PFSK-1 (cell line): Measurements from ENCODE around the gene SEMA4D.

Experiments used
- FOXP2 ChIP-seq: optimal IDR thresholded peaks from 2 replicates; pipeline ENCODE3; 2011; ENCODE audit warnings: borderline replicate concordance, control low read depth, inconsistent platforms; ENCODE audit not compliant: insufficient read depth; ENCODE audit errors: extremely low read length, extremely low read depth
- POLR2AphosphoS5 ChIP-seq: IDR thresholded peaks from 2 replicates; pipeline ENCODE4 v1.6.1; 2012; ENCODE audit warnings: low read depth, mild to moderate bottlenecking, control low read depth, low read length, moderate library complexity
- SIN3A ChIP-seq: IDR thresholded peaks from 2 replicates; pipeline ENCODE4 v1.6.1; 2012; ENCODE audit warnings: mild to moderate bottlenecking, low read length, moderate library complexity, borderline replicate concordance; ENCODE audit not compliant: insufficient read depth
- TAF1 ChIP-seq: IDR thresholded peaks from 2 replicates; pipeline ENCODE4 v1.6.1; 2012; ENCODE audit warnings: low read length, control low read depth, borderline replicate concordance; ENCODE audit not compliant: insufficient read depth
- TF ChIP-seq, protein P1 (sequence below), 2 experiments: IDR thresholded peaks; 2 replicates each; pipeline versions ENCODE4 v1.6.1 to v1.8.0; 2011 to 2012; ENCODE audit warnings: low read depth in 2 of 2, low read length in 2 of 2, control low read depth in 1 of 2, inconsistent platforms in 1 of 2, mild to moderate bottlenecking in 1 of 2, moderate library complexity in 1 of 2; ENCODE audit not compliant: insufficient read depth in 1 of 2

Gene SEMA4D

GRCh38 chr9:89515416-89515815 is 17.5 kb upstream of the SEMA4D start:
- TF ChIP-seq FOXP2 (no peak), TAF1 (no peak), SIN3A (no peak), POLR2AphosphoS5 (no peak)
- TF ChIP-seq, protein P1, sequence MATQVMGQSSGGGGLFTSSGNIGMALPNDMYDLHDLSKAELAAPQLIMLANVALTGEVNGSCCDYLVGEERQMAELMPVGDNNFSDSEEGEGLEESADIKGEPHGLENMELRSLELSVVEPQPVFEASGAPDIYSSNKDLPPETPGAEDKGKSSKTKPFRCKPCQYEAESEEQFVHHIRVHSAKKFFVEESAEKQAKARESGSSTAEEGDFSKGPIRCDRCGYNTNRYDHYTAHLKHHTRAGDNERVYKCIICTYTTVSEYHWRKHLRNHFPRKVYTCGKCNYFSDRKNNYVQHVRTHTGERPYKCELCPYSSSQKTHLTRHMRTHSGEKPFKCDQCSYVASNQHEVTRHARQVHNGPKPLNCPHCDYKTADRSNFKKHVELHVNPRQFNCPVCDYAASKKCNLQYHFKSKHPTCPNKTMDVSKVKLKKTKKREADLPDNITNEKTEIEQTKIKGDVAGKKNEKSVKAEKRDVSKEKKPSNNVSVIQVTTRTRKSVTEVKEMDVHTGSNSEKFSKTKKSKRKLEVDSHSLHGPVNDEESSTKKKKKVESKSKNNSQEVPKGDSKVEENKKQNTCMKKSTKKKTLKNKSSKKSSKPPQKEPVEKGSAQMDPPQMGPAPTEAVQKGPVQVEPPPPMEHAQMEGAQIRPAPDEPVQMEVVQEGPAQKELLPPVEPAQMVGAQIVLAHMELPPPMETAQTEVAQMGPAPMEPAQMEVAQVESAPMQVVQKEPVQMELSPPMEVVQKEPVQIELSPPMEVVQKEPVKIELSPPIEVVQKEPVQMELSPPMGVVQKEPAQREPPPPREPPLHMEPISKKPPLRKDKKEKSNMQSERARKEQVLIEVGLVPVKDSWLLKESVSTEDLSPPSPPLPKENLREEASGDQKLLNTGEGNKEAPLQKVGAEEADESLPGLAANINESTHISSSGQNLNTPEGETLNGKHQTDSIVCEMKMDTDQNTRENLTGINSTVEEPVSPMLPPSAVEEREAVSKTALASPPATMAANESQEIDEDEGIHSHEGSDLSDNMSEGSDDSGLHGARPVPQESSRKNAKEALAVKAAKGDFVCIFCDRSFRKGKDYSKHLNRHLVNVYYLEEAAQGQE (IDR thresholded peaks at IDR 0.05; ENCODE audit: insufficient read depth in 1 of 2, low read depth in 2 of 2, low read length in 2 of 2): no peak

- no peak for TF ChIP-seq POLR2AphosphoS5
- TF ChIP-seq, protein P1 (IDR thresholded peaks at IDR 0.05; ENCODE audit: insufficient read depth in 1 of 2, low read depth in 2 of 2, low read length in 2 of 2): no peak
- TF ChIP-seq SIN3A: no peak
Observed at GRCh38 chr9:89514956-89515355, 17.0 kb upstream of the SEMA4D start.

DNA sequence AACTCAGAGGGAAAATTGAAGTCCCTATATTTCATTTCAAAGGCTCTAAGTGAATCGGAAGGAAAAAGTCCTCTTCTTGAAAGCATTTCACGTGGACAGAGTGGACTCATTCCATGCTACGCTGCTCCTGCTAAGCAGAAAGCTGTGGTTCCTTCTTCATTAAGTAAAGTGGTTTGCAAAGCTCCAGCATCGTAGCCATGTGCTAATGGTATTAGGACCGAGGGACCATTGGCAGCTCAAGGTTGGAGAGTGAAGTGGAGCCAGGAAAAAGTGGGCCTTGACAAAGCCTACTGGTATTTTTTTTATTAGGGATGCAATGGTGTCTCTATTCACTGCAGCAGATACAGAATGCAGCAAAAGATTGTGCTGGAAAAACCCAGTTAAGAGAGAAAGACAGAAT is 16.4 kb upstream of the SEMA4D start:
- TF ChIP-seq SIN3A (no peak), FOXP2 (no peak), TAF1 (no peak), POLR2AphosphoS5 (no peak)
- TF ChIP-seq, protein P1 (IDR thresholded peaks at IDR 0.05; ENCODE audit: insufficient read depth in 1 of 2, low read depth in 2 of 2, low read length in 2 of 2): no peak

DNA sequence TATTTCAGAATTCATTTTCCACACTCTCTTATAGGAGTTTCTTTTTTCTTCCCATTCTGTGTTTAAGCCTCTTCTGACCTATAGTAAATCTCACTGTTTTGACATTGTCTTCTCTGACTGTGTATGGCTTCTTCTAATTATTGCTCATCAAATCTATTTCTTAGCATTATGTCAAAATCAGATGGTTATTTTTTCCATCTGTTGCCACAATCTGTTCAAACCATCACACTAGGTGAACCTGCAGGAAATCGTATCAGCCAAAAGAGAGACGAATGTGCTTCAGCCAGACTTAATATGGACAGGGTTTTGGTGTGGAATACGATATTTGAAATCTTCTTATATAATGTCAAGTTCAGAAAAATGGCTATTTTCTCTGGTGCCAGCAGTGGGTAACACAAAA is 15.9 kb upstream of the SEMA4D start:
- TF ChIP-seq FOXP2 (no peak), POLR2AphosphoS5 (no peak), SIN3A (no peak), TAF1 (no peak)
- TF ChIP-seq, protein P1 (IDR thresholded peaks at IDR 0.05; ENCODE audit: insufficient read depth in 1 of 2, low read depth in 2 of 2, low read length in 2 of 2): no peak

GRCh38 chr9:89512382-89512781 is 14.5 kb upstream of the SEMA4D start:
- TF ChIP-seq, protein P1 (IDR thresholded peaks at IDR 0.05; ENCODE audit: insufficient read depth in 1 of 2, low read depth in 2 of 2, low read length in 2 of 2): no peak
- TF ChIP-seq TAF1 (no peak), FOXP2 (no peak), SIN3A (no peak)
